Lower lobe of right lung (tissue), 2 donors: ENCODE results near the gene GFY. TPM values are rescaled to one million over a fixed set of nuclear protein-coding genes. Genes with fewer than 3 reads are reported as not detected.

Source experiments
- ATAC-seq, 2 donors: fragments of 200-7000 bp; cut with Tn5 transposase; one replicate each; pipeline ENCODE4 v1.9.1; 2020 to 2022; ENCODE audit warnings: mild to moderate bottlenecking in 2 of 2, moderate library complexity in 2 of 2
- DNase-seq: peaks from one replicate; pipeline ENCODE4 v3.0.0-alpha.2; 2020
- H3K27ac ChIP-seq: fragments of 200-600 bp; one replicate; pipeline ENCODE4 v1.8.0; 2022
- H3K27me3 ChIP-seq: fragments of 200-600 bp; one replicate; pipeline ENCODE4 v1.8.0; 2022; ENCODE audit warnings: low read depth
- H3K36me3 ChIP-seq: fragments of 200-600 bp; one replicate; pipeline ENCODE4 v1.8.0; 2022; ENCODE audit warnings: mild to moderate bottlenecking
- H3K4me1 ChIP-seq: fragments of 200-600 bp; one replicate; pipeline ENCODE4 v1.8.0; 2022
- H3K4me3 ChIP-seq: fragments of 200-600 bp; one replicate; pipeline ENCODE4 v1.8.0; 2022; ENCODE audit warnings: mild to moderate bottlenecking
- H3K9me3 ChIP-seq: fragments of 200-600 bp; one replicate; pipeline ENCODE4 v1.8.0; 2022
- CTCF ChIP-seq: fragments of 200-600 bp; IDR thresholded peaks from one replicate; pipeline ENCODE4 v1.8.0; 2022; ENCODE audit warnings: antibody characterized with exemption, mild to moderate bottlenecking
- intact Hi-C: fragments of 100-400 bp; cut with DNase I; formaldehyde crosslinking; loops from one replicate; pipeline ENCODE4 v1.11.0; 2022
- total RNA-seq: library from RNA; stranded (reverse); fragmentation: NEBNext Ultra II Directional; extraction: Animal tissue kit (Norgen Biotek cat#: 25700); gene quantifications from one replicate; pipeline ENCODE4 v1.2.1, GENCODE V29; 2021
- donor health status: DM: no; HTN: yes; CAD: no; lungs with severe emphysema.

Gene GFY
- total RNA-seq, 1 donor from 2014 or later: not detected

GRCh38 chr19:49403404-49404187 lies 21.6 kb upstream of the GFY start:
- Histone ChIP-seq H3K4me3 (no peak overlapping the region), H3K27me3 (no peaks in the 10 kb centered on the region), H3K27ac (no peak overlapping the region), H3K4me1 (no peaks in the 10 kb centered on the region), H3K9me3 (no peaks in the 10 kb centered on the region), H3K36me3 (no peaks in the 10 kb centered on the region)
- intact Hi-C loops: no loop called here
- no peak for ATAC-seq
- no peak for TF ChIP-seq CTCF
- DNase-seq: no peak

GRCh38 chr19:49407079-49407478 lies 18.1 kb upstream of the GFY start:
- ATAC-seq: no peak
- no peak for DNase-seq
- intact Hi-C loops: no loop called here
- no peak for TF ChIP-seq CTCF
- Histone ChIP-seq H3K27ac (no peak overlapping the region), H3K4me1 (peaks cover 3% of the 10 kb centered on the region), H3K27me3 (no peaks in the 10 kb centered on the region), H3K4me3 (no peak overlapping the region), H3K36me3 (no peaks in the 10 kb centered on the region), H3K9me3 (no peaks in the 10 kb centered on the region)

GRCh38 chr19:49407482-49408015 lies 17.6 kb upstream of the GFY start:
- no peak for ATAC-seq
- TF ChIP-seq CTCF: no peak
- H3K4me3 ChIP-seq: no peak overlapping the region
- no peak overlapping the region for H3K27ac ChIP-seq
- no peaks in the 10 kb centered on the region for H3K27me3 ChIP-seq
- H3K36me3 ChIP-seq: no peaks in the 10 kb centered on the region
- H3K4me1 ChIP-seq: peaks cover 3% of the 10 kb centered on the region
- no peaks in the 10 kb centered on the region for H3K9me3 ChIP-seq
- no peak for DNase-seq
- intact Hi-C loops: no loop called here

- DNase-seq (no peak), ATAC-seq (peak in 1 of 2 donors; percentile 16)
- TF ChIP-seq CTCF: no peak
- Histone ChIP-seq H3K36me3 (no peaks in the 10 kb centered on the region), H3K4me1 (peaks cover 3% of the 10 kb centered on the region), H3K27me3 (no peaks in the 10 kb centered on the region), H3K4me3 (no peak overlapping the region), H3K27ac (no peak overlapping the region), H3K9me3 (no peaks in the 10 kb centered on the region)
- intact Hi-C loops: no loop called here
These were observed 16.3 kb upstream of the GFY start for GRCh38 chr19:49408816-49409440.

- intact Hi-C loops: no loop called here
- H3K4me3 ChIP-seq: no peak overlapping the region
- ATAC-seq: peak; percentile 35 to 52
- no peak overlapping the region for H3K27ac ChIP-seq
- TF ChIP-seq CTCF: no peak
- no peaks in the 10 kb centered on the region for H3K36me3 ChIP-seq
- H3K27me3 ChIP-seq: no peaks in the 10 kb centered on the region
- no peak for DNase-seq
- H3K4me1 ChIP-seq: peaks cover 3% of the 10 kb centered on the region
- H3K9me3 ChIP-seq: no peaks in the 10 kb centered on the region
These were observed 15.7 kb upstream of the GFY start for GRCh38 chr19:49409441-49410029.
